H9 (cell line): ENCODE measurements around the gene TPCN2. TPM values are rescaled to one million over a fixed set of nuclear protein-coding genes. Genes with fewer than 3 reads are reported as not detected.

Experiments used
- DNase-seq: peaks from one replicate; pipeline ENCODE4 v3.0.0-alpha.2; 2017
- H2AFZ ChIP-seq: one replicate; pipeline ENCODE4 v1.6.1; 2013; ENCODE audit warnings: mild to moderate bottlenecking, low read length, control low read depth, moderate library complexity
- H2AK5ac ChIP-seq: 2 replicates; pipeline ENCODE4 v1.6.1; 2013; ENCODE audit warnings: low read length, control low read depth, mixed read lengths; ENCODE audit not compliant: insufficient read length
- H2BK120ac ChIP-seq: one replicate; pipeline ENCODE4 v1.6.1; 2013; ENCODE audit warnings: low read depth, mild to moderate bottlenecking, low read length, control low read depth, inconsistent platforms; ENCODE audit not compliant: poor library complexity, severe bottlenecking
- H2BK12ac ChIP-seq: 2 replicates; pipeline ENCODE4 v1.6.1; 2013; ENCODE audit warnings: low read length, control low read depth, mixed read lengths, low read depth; ENCODE audit not compliant: insufficient read length
- H2BK15ac ChIP-seq: 2 replicates; pipeline ENCODE4 v1.6.1; 2013; ENCODE audit warnings: low read depth, low read length, control low read depth
- H2BK20ac ChIP-seq: one replicate; pipeline ENCODE4 v1.6.1; 2013; ENCODE audit warnings: low read depth, mild to moderate bottlenecking, low read length, control low read depth, inconsistent platforms; ENCODE audit not compliant: poor library complexity, severe bottlenecking
- H2BK5ac ChIP-seq: 2 replicates; pipeline ENCODE4 v1.6.1; 2013; ENCODE audit warnings: low read length, control low read depth, mixed read lengths; ENCODE audit not compliant: insufficient read length
- H3K14ac ChIP-seq: 2 replicates; pipeline ENCODE4 v1.6.1; 2013; ENCODE audit warnings: low read length, control low read depth; ENCODE audit not compliant: insufficient read depth
- H3K18ac ChIP-seq: 2 replicates; pipeline ENCODE4 v1.6.1; 2013; ENCODE audit warnings: low read depth, mild to moderate bottlenecking, mixed read lengths, low read length, control low read depth; ENCODE audit not compliant: insufficient read length
- H3K23ac ChIP-seq: 2 replicates; pipeline ENCODE4 v1.6.1; 2013; ENCODE audit warnings: low read length, control low read depth, mixed read lengths, low read depth; ENCODE audit not compliant: insufficient read length
- H3K23me2 ChIP-seq: 2 replicates; pipeline ENCODE4 v1.6.1; 2013; ENCODE audit warnings: low read depth, mild to moderate bottlenecking, mixed read lengths, low read length, control low read depth; ENCODE audit not compliant: insufficient read length, poor library complexity, severe bottlenecking
- H3K27ac ChIP-seq: 2 replicates; pipeline ENCODE4 v1.5.1; 2013; ENCODE audit warnings: low read length, control low read depth, mixed read lengths, low read depth; ENCODE audit not compliant: insufficient read length
- H3K27me3 ChIP-seq: 2 replicates; pipeline ENCODE4 v1.6.1; 2013; ENCODE audit warnings: low read length, control low read depth, inconsistent platforms; ENCODE audit not compliant: insufficient read depth
- H3K4ac ChIP-seq: 2 replicates; pipeline ENCODE4 v1.6.1; 2013; ENCODE audit warnings: low read depth, mild to moderate bottlenecking, control low read depth, inconsistent platforms, low read length, moderate library complexity
- H3K4me1 ChIP-seq: 2 replicates; pipeline ENCODE4 v1.6.1; 2013; ENCODE audit warnings: low read length, control low read depth, inconsistent platforms; ENCODE audit not compliant: insufficient read depth
- H3K4me2 ChIP-seq: 2 replicates; pipeline ENCODE4 v1.6.1; 2013; ENCODE audit warnings: low read length, control low read depth, mixed read lengths; ENCODE audit not compliant: insufficient read length, insufficient read depth
- H3K56ac ChIP-seq: 2 replicates; pipeline ENCODE4 v1.6.1; 2013; ENCODE audit warnings: low read depth, mild to moderate bottlenecking, mixed read lengths, low read length, control low read depth; ENCODE audit not compliant: insufficient read length
- H3K79me1 ChIP-seq: 2 replicates; pipeline ENCODE4 v1.6.1; 2013; ENCODE audit warnings: low read depth, mild to moderate bottlenecking, moderate library complexity, low read length, control low read depth, inconsistent platforms; ENCODE audit not compliant: insufficient read depth, poor library complexity, severe bottlenecking
- H3K79me2 ChIP-seq: 2 replicates; pipeline ENCODE4 v1.6.1; 2013; ENCODE audit warnings: low read length, control low read depth, inconsistent platforms; ENCODE audit not compliant: insufficient read depth
- H3K9ac ChIP-seq: 2 replicates; pipeline ENCODE4 v1.6.1; 2013; ENCODE audit warnings: low read length, control low read depth, mixed read lengths; ENCODE audit not compliant: insufficient read length; ENCODE audit errors: extremely low read depth
- H3K9me3 ChIP-seq: one replicate; pipeline ENCODE4 v1.6.1; 2013; ENCODE audit warnings: low read depth, low read length, inconsistent platforms; ENCODE audit not compliant: control insufficient read depth
- H3T11ph ChIP-seq: one replicate; pipeline ENCODE4 v1.6.1; 2013; ENCODE audit warnings: mild to moderate bottlenecking, low read length, control low read depth, inconsistent platforms
- H4K20me1 ChIP-seq: one replicate; pipeline ENCODE4 v1.6.1; 2013; ENCODE audit not compliant: control insufficient read depth, insufficient read length, insufficient read depth
- H4K5ac ChIP-seq: 2 replicates; pipeline ENCODE4 v1.6.1; 2013; ENCODE audit warnings: low read depth, mild to moderate bottlenecking, mixed read lengths, low read length, control low read depth; ENCODE audit not compliant: insufficient read length
- H4K8ac ChIP-seq: replicated peaks from 2 replicates; pipeline ENCODE4 v1.6.1; 2013; ENCODE audit warnings: low read length, control low read depth, mixed read lengths, low read depth; ENCODE audit not compliant: insufficient read length
- H4K91ac ChIP-seq: 2 replicates; pipeline ENCODE4 v1.6.1; 2013; ENCODE audit warnings: low read depth, mild to moderate bottlenecking, moderate library complexity, mixed read lengths, low read length, control low read depth; ENCODE audit not compliant: insufficient read length
- H3K27ac Mint-ChIP-seq, 3 experiments: 2 replicates in 2 of 3; 3 replicates in 1 of 3; pipeline ENCODE4 v1.8.0; 2020 to 2021; ENCODE audit warnings: mixed read lengths in 3 of 3, mild to moderate bottlenecking in 1 of 3, moderate library complexity in 1 of 3
- H3K27me3 Mint-ChIP-seq: 2 replicates; pipeline ENCODE4 v1.8.0; 2021; ENCODE audit warnings: low read depth, mild to moderate bottlenecking, moderate library complexity, mixed read lengths
- H3K36me3 Mint-ChIP-seq, 3 experiments: 2 replicates in 2 of 3; 3 replicates in 1 of 3; pipeline ENCODE4 v1.8.0; 2020 to 2021; ENCODE audit warnings: low read depth in 3 of 3, mixed read lengths in 3 of 3; ENCODE audit not compliant: insufficient read depth in 1 of 3
- H3K4me1 Mint-ChIP-seq, 2 experiments: 2 replicates each; pipeline ENCODE4 v1.8.0; 2020; ENCODE audit warnings: mixed read lengths in 2 of 2
- H3K4me3 Mint-ChIP-seq, 2 experiments: 2 replicates in 1 of 2; 3 replicates in 1 of 2; pipeline ENCODE4 v1.8.0; 2020 to 2021; ENCODE audit warnings: mild to moderate bottlenecking in 2 of 2, mixed read lengths in 2 of 2, moderate library complexity in 1 of 2
- H3K9me3 Mint-ChIP-seq, 2 experiments: 2 replicates in 1 of 2; 3 replicates in 1 of 2; pipeline ENCODE4 v1.8.0; 2020; ENCODE audit warnings: mild to moderate bottlenecking in 2 of 2, mixed read lengths in 2 of 2, moderate library complexity in 1 of 2
- WGBS: extraction: QIAGEN DNeasy Blood & Tissue Kit; methylation state at CpG from one replicate; pipeline ENCODE4 v1.1.7; 2013; ENCODE audit warnings: missing lambda C conversion rate, low lambda C conversion rate, mixed read lengths; ENCODE audit not compliant: insufficient read length; ENCODE audit errors: extremely low coverage; 5-methylcytosine and 5-hydroxymethylcytosine counted together
- total RNA-seq: library from RNA; stranded (reverse); gene quantifications from 2 replicates; pipeline ENCODE4 v1.2.1, GENCODE V29; 2021
- TF ChIP-seq, protein P1 (sequence below): fragments of 200-600 bp; sonication (generic); conservative IDR thresholded peaks from 3 replicates; pipeline ENCODE4 v1.8.0; 2021; ENCODE audit warnings: antibody characterized with exemption, mild to moderate bottlenecking

TPCN2 gene
- total RNA-seq, 1 experiment from 2014 or later = 16.8 TPM

DNA sequence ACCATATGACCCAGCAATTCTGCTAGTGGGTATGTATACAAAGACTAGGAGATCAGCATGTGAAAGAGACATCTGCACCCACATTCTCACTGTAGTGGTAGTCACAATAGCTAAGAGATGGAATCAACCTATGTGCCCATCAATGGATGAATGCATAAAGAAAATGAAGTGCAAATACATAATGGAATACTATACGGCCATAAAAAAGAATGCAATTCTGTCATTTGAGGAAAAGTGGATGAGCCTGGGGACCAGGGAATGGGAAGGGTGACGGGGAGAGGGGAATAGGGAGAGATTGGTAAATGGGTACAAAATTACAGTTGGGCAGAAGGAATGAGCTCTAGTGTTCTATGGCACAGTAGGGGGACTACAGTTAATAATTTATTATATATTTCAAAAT is 80.3 kb downstream of the TPCN2 start:
- no peak overlapping the region for H2BK12ac ChIP-seq
- TF ChIP-seq, protein P1, sequence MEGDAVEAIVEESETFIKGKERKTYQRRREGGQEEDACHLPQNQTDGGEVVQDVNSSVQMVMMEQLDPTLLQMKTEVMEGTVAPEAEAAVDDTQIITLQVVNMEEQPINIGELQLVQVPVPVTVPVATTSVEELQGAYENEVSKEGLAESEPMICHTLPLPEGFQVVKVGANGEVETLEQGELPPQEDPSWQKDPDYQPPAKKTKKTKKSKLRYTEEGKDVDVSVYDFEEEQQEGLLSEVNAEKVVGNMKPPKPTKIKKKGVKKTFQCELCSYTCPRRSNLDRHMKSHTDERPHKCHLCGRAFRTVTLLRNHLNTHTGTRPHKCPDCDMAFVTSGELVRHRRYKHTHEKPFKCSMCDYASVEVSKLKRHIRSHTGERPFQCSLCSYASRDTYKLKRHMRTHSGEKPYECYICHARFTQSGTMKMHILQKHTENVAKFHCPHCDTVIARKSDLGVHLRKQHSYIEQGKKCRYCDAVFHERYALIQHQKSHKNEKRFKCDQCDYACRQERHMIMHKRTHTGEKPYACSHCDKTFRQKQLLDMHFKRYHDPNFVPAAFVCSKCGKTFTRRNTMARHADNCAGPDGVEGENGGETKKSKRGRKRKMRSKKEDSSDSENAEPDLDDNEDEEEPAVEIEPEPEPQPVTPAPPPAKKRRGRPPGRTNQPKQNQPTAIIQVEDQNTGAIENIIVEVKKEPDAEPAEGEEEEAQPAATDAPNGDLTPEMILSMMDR = no peak
- no peak overlapping the region for H2BK120ac ChIP-seq
- H3K4ac ChIP-seq = no peak overlapping the region
- H2BK5ac ChIP-seq = no peak overlapping the region
- Mint-ChIP-seq H3K27ac (no peak overlapping the region), H3K4me1 (peaks cover 8 to 14% of the 10 kb centered on the region in 2 experiments), H3K9me3 (peaks cover 31 to 33% of the 10 kb centered on the region in 2 experiments), H3K36me3 (peaks cover 15 to 26% (median 15%) of the 10 kb centered on the region in 3 experiments; a peak in 5 of 7 replicates), H3K27me3 (peaks cover 6% of the 10 kb centered on the region), H3K4me3 (no peak overlapping the region)
- H2BK15ac ChIP-seq = no peak overlapping the region
- no peak overlapping the region for H2AK5ac ChIP-seq
- no peak overlapping the region for H4K5ac ChIP-seq
- H3K27me3 ChIP-seq = no peaks in the 10 kb centered on the region
- no peaks in the 10 kb centered on the region for H3K23me2 ChIP-seq
- H3K56ac ChIP-seq = no peak overlapping the region
- no peak overlapping the region for H3K23ac ChIP-seq
- no peak overlapping the region for H3K4me2 ChIP-seq
- no peak overlapping the region for H4K8ac ChIP-seq
- H3T11ph ChIP-seq = no peak overlapping the region
- no peak overlapping the region for H4K91ac ChIP-seq
- DNase-seq = no peak
- H3K18ac ChIP-seq = no peak overlapping the region
- no peak overlapping the region for H2BK20ac ChIP-seq
- no peaks in the 10 kb centered on the region for H3K4me1 ChIP-seq
- no peak overlapping the region for H3K27ac ChIP-seq
- no peaks in the 10 kb centered on the region for H3K79me1 ChIP-seq
- no CpG with 5 or more reads among the region's 2 CpGs for WGBS
- no peak overlapping the region for H2AFZ ChIP-seq
- peaks cover 10% of the 10 kb centered on the region for H3K9me3 ChIP-seq
- no peaks in the 10 kb centered on the region for H4K20me1 ChIP-seq
- no peaks in the 10 kb centered on the region for H3K79me2 ChIP-seq
- H3K9ac ChIP-seq = no peak overlapping the region
- H3K14ac ChIP-seq = no peak overlapping the region
